Measurements from ENCODE around the gene NACA. TPM values are rescaled to one million over a fixed set of nuclear protein-coding genes. Genes with fewer than 3 reads are reported as not detected.

NACA gene
- total and polyA plus RNA-seq, 2 of the 13 experiments (the other 11 are each of a cell fraction or from before 2014, with no cell fraction given): 799 to 1,700 TPM

DNA sequence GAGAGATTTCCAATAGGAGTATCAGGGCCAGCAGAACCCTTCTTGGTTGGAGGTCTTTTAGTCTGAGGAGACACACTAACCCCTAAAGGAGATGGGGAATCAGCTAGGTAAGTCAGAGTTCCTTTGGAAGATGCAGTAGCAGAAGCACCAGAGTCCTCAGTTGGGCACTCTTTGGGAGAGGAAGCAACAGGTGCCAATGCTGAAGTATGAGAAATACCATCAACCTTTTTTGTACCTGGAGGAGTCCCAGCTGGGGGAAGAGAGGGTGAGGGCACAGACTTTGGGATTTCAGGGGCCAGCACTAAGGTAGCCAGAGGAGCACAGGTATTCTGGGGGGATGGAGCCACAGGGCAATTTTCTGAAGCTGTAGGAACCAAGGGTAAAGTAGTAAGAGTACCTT, 6.0 kb downstream of the NACA start:
- TF ChIP-seq PRPF4 (IDR thresholded peaks at IDR 0.05; ENCODE audit: low read depth, low read length, poor library complexity, severe bottlenecking) (no peak), GABPA (IDR thresholded peaks at IDR 0.05; ENCODE audit: low read depth, low read length) (no peak), GABPA (CRISPR knock-in tag; IDR thresholded peaks at IDR 0.05; ENCODE audit: low read depth) (no peak), CBX2 (IDR thresholded peaks at IDR 0.05; ENCODE audit: low read depth, low read length) (no peak), CBX2 (CRISPR knock-in tag; IDR thresholded peaks at IDR 0.05; ENCODE audit: low read depth) (no peak), ZNF446 (CRISPR knock-in tag; IDR thresholded peaks at IDR 0.05) (no peak), RFX3 (CRISPR knock-in tag; IDR thresholded peaks at IDR 0.05) (no peak), ZNF678 (CRISPR knock-in tag; IDR thresholded peaks at IDR 0.05) (no peak), RAD51 (IDR thresholded peaks at IDR 0.05; ENCODE audit: borderline replicate concordance) (no peak), JUNB (CRISPR knock-in tag; IDR thresholded peaks at IDR 0.05; ENCODE audit: borderline replicate concordance) (no peak), MYNN (CRISPR knock-in tag; IDR thresholded peaks at IDR 0.05; ENCODE audit: low read depth) (no peak), GFI1 (CRISPR knock-in tag; IDR thresholded peaks at IDR 0.05; ENCODE audit: borderline replicate concordance) (no peak), ZNF430 (CRISPR knock-in tag; IDR thresholded peaks at IDR 0.05) (no peak)
- TF ChIP-seq, protein P1, sequence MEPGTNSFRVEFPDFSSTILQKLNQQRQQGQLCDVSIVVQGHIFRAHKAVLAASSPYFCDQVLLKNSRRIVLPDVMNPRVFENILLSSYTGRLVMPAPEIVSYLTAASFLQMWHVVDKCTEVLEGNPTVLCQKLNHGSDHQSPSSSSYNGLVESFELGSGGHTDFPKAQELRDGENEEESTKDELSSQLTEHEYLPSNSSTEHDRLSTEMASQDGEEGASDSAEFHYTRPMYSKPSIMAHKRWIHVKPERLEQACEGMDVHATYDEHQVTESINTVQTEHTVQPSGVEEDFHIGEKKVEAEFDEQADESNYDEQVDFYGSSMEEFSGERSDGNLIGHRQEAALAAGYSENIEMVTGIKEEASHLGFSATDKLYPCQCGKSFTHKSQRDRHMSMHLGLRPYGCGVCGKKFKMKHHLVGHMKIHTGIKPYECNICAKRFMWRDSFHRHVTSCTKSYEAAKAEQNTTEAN (CRISPR knock-in tag; conservative IDR thresholded peaks at IDR 0.05): no peak
- CTCF ChIA-PET (ENCODE audit: low intra/inter-chr PET ratio, low total read pairs): no interaction called here
- FAIRE-seq (no peak), DNase-seq (ENCODE audit: low spot score) (no peak), ATAC-seq (no peak)
- H3K4me1 ChIP-seq (ENCODE audit: insufficient read depth, low read length): peaks cover 58% of the 10 kb centered on the region
- H3K27me3 ChIP-seq (ENCODE audit: control insufficient read depth in 1 of 2, insufficient read depth in 2 of 2, low read length in 2 of 2): no peaks in the 10 kb centered on the region; a peak in 1 of 5 replicates
- in situ Hi-C loops (cut with HindIII; ENCODE audit: extremely low pct_ligation_motif_present, low pct_unique_long_range_greater_than_20kb): no loop called here
- peaks cover 85% of the 10 kb centered on the region for H4K20me1 ChIP-seq (ENCODE audit: insufficient read depth, low read length)
- no peak overlapping the region for H3K27ac ChIP-seq (ENCODE audit: extremely low read length, insufficient read depth, low read length)
- peaks cover 77% of the 10 kb centered on the region for H3K79me2 ChIP-seq (ENCODE audit: insufficient read depth, low read length)
- no peak overlapping the region for H2AFZ ChIP-seq (ENCODE audit: low read length)
- no peak overlapping the region for H3K9ac ChIP-seq (ENCODE audit: insufficient read depth, low read depth, low read length)
- POLR2A ChIA-PET: interaction anchor here (1.0 to 2.7 kb wide), 4 partner anchors 10 to 82 kb away, joined by 3 to 14 read pairs (median 4); partner anchors contain the start of gene PTGES3
- intact Hi-C loops (cut with micrococcal nuclease; ENCODE audit: unreplicated experiment): no loop called here
- no peak overlapping the region for H3K4me2 ChIP-seq (ENCODE audit: low read depth, low read length)
- H3K9me3 ChIP-seq (ENCODE audit: low read length): no peaks in the 10 kb centered on the region
- H3K36me3 ChIP-seq (replicated peaks in 1 of 2; ENCODE audit: control insufficient read depth in 1 of 2, insufficient read depth in 2 of 2, low read length in 2 of 2): peaks cover 36 to 68% of the 10 kb centered on the region in 2 experiments
- no TSS peak for BruUV-seq (replicated peaks)
- H3K4me3 ChIP-seq (replicated peaks in 1 of 3; ENCODE audit: insufficient read depth in 1 of 3, low read depth in 2 of 3, low read length in 3 of 3): no peak overlapping the region
